Measurements from ENCODE around the gene IGF1R. TPM values are rescaled to one million over a fixed set of nuclear protein-coding genes. Genes with fewer than 3 reads are reported as not detected.

IGF1R gene
- polyA plus RNA-seq, 1 experiment: 21.6 TPM

DNA sequence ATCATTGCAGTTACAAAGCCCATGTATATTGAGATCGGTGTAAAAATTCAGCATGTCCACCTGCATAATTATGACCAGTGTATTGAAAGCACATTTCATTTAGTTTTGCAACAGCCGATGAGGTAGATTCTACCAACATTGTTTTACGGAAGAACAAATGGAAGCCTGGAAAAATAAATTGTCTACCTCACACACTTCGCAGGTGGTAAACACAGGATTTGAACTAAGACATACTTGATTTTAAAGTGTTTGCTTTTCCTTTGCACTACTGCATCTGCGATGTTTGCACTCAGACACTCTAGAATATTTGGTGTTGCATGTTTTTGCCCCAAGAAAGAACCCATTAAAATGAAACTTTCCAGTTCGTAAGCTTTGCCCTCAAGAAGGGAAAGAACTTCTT lies 210.8 kb downstream of the IGF1R start:
- Histone ChIP-seq H3K27ac (ENCODE audit: low read depth, low read length) (no peak overlapping the region), H3K9me3 (ENCODE audit: control insufficient read depth, insufficient read depth, low read length) (no peaks in the 10 kb centered on the region), H3K4me3 (ENCODE audit: low read depth, low read length) (no peak overlapping the region), H3K27me3 (ENCODE audit: control insufficient read depth, insufficient read depth, low read length) (no peaks in the 10 kb centered on the region)
- ChIA-PET CTCF (interaction anchor here (0.7 kb wide), 2 partner anchors 10 to 23 kb away, joined by 3 to 4 read pairs; no protein-coding TSS in a partner anchor), POLR2A (interaction anchor here (0.6 kb wide), 1 partner anchor 111 kb away, joined by 4 read pairs; no protein-coding TSS in a partner anchor)
- TF ChIP-seq, protein P1, sequence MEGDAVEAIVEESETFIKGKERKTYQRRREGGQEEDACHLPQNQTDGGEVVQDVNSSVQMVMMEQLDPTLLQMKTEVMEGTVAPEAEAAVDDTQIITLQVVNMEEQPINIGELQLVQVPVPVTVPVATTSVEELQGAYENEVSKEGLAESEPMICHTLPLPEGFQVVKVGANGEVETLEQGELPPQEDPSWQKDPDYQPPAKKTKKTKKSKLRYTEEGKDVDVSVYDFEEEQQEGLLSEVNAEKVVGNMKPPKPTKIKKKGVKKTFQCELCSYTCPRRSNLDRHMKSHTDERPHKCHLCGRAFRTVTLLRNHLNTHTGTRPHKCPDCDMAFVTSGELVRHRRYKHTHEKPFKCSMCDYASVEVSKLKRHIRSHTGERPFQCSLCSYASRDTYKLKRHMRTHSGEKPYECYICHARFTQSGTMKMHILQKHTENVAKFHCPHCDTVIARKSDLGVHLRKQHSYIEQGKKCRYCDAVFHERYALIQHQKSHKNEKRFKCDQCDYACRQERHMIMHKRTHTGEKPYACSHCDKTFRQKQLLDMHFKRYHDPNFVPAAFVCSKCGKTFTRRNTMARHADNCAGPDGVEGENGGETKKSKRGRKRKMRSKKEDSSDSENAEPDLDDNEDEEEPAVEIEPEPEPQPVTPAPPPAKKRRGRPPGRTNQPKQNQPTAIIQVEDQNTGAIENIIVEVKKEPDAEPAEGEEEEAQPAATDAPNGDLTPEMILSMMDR (IDR thresholded peaks at IDR 0.05; ENCODE audit: low read depth, low read length): no peak
- DNase-seq (ENCODE audit: low read depth, low spot score): no peak

DNA sequence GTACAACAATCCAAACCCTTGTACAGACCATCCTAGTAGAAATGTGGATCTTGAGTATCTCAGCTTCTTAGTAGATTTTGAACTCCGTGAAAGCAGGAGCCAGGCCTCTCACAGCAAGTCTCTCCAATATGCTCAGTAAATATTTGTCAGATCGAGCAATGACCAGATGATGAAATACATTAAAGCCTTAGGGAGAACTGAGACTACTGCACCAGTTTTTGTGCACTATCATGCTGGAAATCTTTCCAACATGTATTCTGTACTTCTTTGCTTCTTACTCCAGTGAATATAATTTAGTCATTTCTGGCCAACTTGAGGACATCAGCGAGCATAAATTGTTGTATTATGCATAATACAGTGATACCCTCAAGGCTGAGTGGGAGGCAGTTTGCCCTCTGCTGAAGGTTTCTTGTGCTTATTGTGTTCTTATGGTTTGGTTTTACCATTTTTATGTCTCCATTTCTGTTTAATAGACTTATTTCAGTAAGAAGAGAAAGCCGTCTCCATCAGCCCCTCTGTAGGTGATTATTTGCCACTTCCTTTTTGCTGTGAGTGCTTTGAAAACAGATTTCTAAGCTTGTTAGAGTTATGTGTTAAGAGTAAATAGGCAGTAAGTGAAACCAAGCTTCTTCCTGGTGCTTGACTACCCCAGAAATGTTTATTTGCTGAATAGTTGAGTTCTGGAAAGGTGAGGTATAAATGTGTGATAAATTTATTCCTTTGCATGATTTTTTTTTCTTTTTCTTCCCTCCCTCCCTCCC lies 212.1 kb downstream of the IGF1R start:
- H3K4me3 ChIP-seq (ENCODE audit: low read depth, low read length): no peak overlapping the region
- POLR2A ChIA-PET: no interaction called here

DNA sequence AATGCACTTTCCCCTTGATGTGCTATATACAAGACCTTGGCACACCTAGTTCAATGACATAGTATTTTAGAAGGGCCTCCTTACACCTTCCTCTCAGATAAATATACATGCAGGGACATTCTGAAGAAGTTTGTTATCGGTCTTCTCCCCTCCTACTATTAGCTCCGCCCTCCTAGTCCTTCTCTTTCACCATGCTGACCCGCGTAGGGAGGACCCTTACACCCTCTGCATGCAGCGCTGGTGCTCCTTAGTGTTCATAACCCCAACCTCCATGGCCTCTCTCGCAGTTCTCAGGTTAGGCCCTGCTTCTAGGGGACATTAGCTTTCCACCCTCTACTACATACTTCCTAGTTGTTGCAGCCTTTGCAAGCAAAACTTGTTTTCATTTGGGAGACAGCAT lies 212.8 kb downstream of the IGF1R start:
- TF ChIP-seq, protein P1 (IDR thresholded peaks at IDR 0.05; ENCODE audit: low read depth, low read length): no peak
- ChIA-PET POLR2A (interaction anchor here (0.6 kb wide), 1 partner anchor 206 kb away, joined by 4 read pairs; no protein-coding TSS in a partner anchor), CTCF (interaction anchor here (0.7 to 2.5 kb wide), 7 partner anchors 12 to 240 kb away, joined by 3 to 10 read pairs (median 3); no protein-coding TSS in a partner anchor)
- Histone ChIP-seq H3K4me3 (ENCODE audit: low read depth, low read length) (no peak overlapping the region), H3K9me3 (ENCODE audit: control insufficient read depth, insufficient read depth, low read length) (peaks cover 8% of the 10 kb centered on the region; the same call in 1 of the 2 replicates), H3K27me3 (ENCODE audit: control insufficient read depth, insufficient read depth, low read length) (no peaks in the 10 kb centered on the region), H3K27ac (ENCODE audit: low read depth, low read length) (no peak overlapping the region)
- DNase-seq (ENCODE audit: low read depth, low spot score): no peak

More for the DNA sequence above, 212.1 kb downstream of the IGF1R start:
- H3K27me3 ChIP-seq (ENCODE audit: control insufficient read depth, insufficient read depth, low read length): no peaks in the 10 kb centered on the region
- CTCF ChIA-PET: interaction anchor here (0.7 to 1.5 kb wide), 3 partner anchors 12 to 197 kb away, joined by 3 to 4 read pairs (median 4); no protein-coding TSS in a partner anchor
- H3K9me3 ChIP-seq (ENCODE audit: control insufficient read depth, insufficient read depth, low read length): peaks cover 3% of the 10 kb centered on the region; the same call in 1 of the 2 replicates
- no peak overlapping the region for H3K27ac ChIP-seq (ENCODE audit: low read depth, low read length)
- no peak for DNase-seq (ENCODE audit: low read depth, low spot score)
- TF ChIP-seq, protein P1 (IDR thresholded peaks at IDR 0.05; ENCODE audit: low read depth, low read length): no peak

DNA sequence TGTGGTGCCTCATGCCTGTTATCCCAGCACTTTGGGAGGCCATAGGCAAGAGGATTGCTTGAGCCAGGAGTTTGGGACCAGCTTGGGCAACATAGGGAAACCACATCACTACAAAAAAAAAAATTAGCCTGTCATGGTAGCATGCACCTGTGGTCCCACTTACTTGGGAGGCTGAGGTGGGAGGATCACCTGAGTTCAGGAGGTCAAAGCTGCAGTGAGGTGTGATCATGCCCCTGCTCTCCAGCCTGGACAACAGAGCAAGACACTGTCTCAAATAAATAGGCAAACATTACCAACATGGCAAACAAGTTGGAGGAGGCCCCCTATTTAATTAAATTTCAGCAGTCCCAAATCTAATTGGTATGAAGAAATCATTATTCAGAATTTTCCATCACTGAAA lies 215.6 kb downstream of the IGF1R start:
- TF ChIP-seq, protein P1 (IDR thresholded peaks at IDR 0.05; ENCODE audit: low read depth, low read length): no peak
- no peak for DNase-seq (ENCODE audit: low read depth, low spot score)
- ChIA-PET POLR2A (no interaction called here), CTCF (interaction anchor here (0.6 to 2.5 kb wide), 2 partner anchors 18 to 136 kb away, joined by 3 to 10 read pairs; no protein-coding TSS in a partner anchor)
- Histone ChIP-seq H3K9me3 (ENCODE audit: control insufficient read depth, insufficient read depth, low read length) (peaks cover 8% of the 10 kb centered on the region; the same call in 1 of the 2 replicates), H3K27me3 (ENCODE audit: control insufficient read depth, insufficient read depth, low read length) (no peaks in the 10 kb centered on the region), H3K4me3 (ENCODE audit: low read depth, low read length) (no peak overlapping the region), H3K27ac (ENCODE audit: low read depth, low read length) (no peak overlapping the region)

Data from AG04450 (cell line).